A549 (cell line): ENCODE measurements around the gene BAIAP3. TPM values are rescaled to one million over a fixed set of nuclear protein-coding genes. Genes with fewer than 3 reads are reported as not detected.

Experiments used
- ATAC-seq, 2 experiments: fragments of 200-7000 bp in 1 of 2; fragments of >200 bp in 1 of 2; cut with Nextera tagmentation in 1 of 2; cut with Tn5 transposase in 1 of 2; 3 replicates each; pipeline versions ENCODE4 v1.8.0 to v1.9.1; 2018 to 2020; ENCODE audit warnings: mild to moderate bottlenecking in 1 of 2, moderate library complexity in 1 of 2
- CTCF ChIA-PET: fragments of 300-600 bp; sonication (Branson Sonifier 250); formaldehyde crosslinking; extraction: SDS; loops from one replicate; lab custom pipeline; 2021; ENCODE audit warnings: antibody characterized with exemption, inconsistent platforms; lab: Yijun Ruan, JAX
- POLR2A ChIA-PET: fragments of 350-600 bp; formaldehyde crosslinking; extraction: SDS; loops from one replicate; lab custom pipeline; 2021; ENCODE audit warnings: antibody characterized with exemption, inconsistent platforms; lab: Yijun Ruan, JAX
- DNase-seq, 2 experiments: peaks; one replicate each; pipeline versions ENCODE4 v3.0.0 to v3.0.0-alpha.2; 2011 to 2016; ENCODE audit warnings: low read depth in 1 of 2, low spot score in 1 of 2
- FAIRE-seq: peaks from 2 replicates; lab custom pipeline; 2011; peaks lifted over from hg19 to GRCh38; lab: Jason Lieb, UNC
- H3K27ac ChIP-seq, 2 experiments: fragments of >200 bp; sonication (Bioruptor Twin); formaldehyde crosslinking; 3 replicates each; pipeline ENCODE4 v1.5.1; 2016 to 2017
- H3K4me1 ChIP-seq: fragments of >200 bp; sonication (Bioruptor Twin); formaldehyde crosslinking; 3 replicates; pipeline ENCODE4 v1.6.1; 2016
- H3K4me2 ChIP-seq: fragments of >200 bp; sonication (Bioruptor Twin); formaldehyde crosslinking; 3 replicates; pipeline ENCODE4 v1.6.1; 2016
- H3K4me3 ChIP-seq: fragments of >200 bp; sonication (Bioruptor Twin); formaldehyde crosslinking; 3 replicates; pipeline ENCODE4 v1.5.1; 2016
- H3K9me3 ChIP-seq: fragments of >200 bp; sonication (Bioruptor Twin); formaldehyde crosslinking; 3 replicates; pipeline ENCODE4 v1.6.1; 2016
- BHLHE40 ChIP-seq: IDR thresholded peaks from 2 replicates; pipeline ENCODE4 v1.6.1; 2012; ENCODE audit warnings: low read depth, low read length, inconsistent platforms
- CBX2 ChIP-seq: fragments of 200-600 bp; sonication (generic); IDR thresholded peaks from 2 replicates; pipeline ENCODE4 v1.6.1; 2016; ENCODE audit warnings: low read depth, mild to moderate bottlenecking, borderline replicate concordance
- CBX8 ChIP-seq: fragments of 200-600 bp; sonication (generic); IDR thresholded peaks from 2 replicates; pipeline ENCODE4 v1.6.1; 2016
- CEBPB ChIP-seq, 2 experiments: fragments of >200 bp in 1 of 2; sonication (Bioruptor Twin) in 1 of 2; formaldehyde crosslinking in 1 of 2; IDR thresholded peaks; 2 replicates each; pipeline ENCODE4 v1.6.1; 2012 to 2016
- CHD4 ChIP-seq: fragments of 200-600 bp; sonication (generic); IDR thresholded peaks from 2 replicates; pipeline ENCODE4 v1.6.1; 2016; ENCODE audit warnings: antibody characterized with exemption, mild to moderate bottlenecking, borderline replicate concordance
- EHMT2 ChIP-seq: fragments of 200-600 bp; sonication (generic); IDR thresholded peaks from 2 replicates; pipeline ENCODE4 v1.6.1; 2016; ENCODE audit warnings: antibody characterized with exemption, low read depth, mild to moderate bottlenecking, moderate library complexity
- EP300 ChIP-seq, 2 experiments: fragments of >200 bp; sonication (Bioruptor Twin); formaldehyde crosslinking; IDR thresholded peaks; 2 replicates in 1 of 2; 3 replicates in 1 of 2; pipeline ENCODE4 v1.6.1; 2016 to 2017
- ESRRA ChIP-seq: fragments of 150-350 bp; IDR thresholded peaks from 2 replicates; pipeline ENCODE4 v1.6.1; 2014; ENCODE audit warnings: mild to moderate bottlenecking, low read length, borderline replicate concordance
- FOSL2 ChIP-seq, 2 experiments: fragments of 450-650 bp in 1 of 2; fragments of >200 bp in 1 of 2; sonication (Bioruptor Twin) in 1 of 2; formaldehyde crosslinking; IDR thresholded peaks; 2 replicates each; pipeline versions ENCODE4 v1.5.0 to v1.6.1; 2016 to 2020; ENCODE audit warnings: mild to moderate bottlenecking in 1 of 2, moderate library complexity in 1 of 2
- HES2 ChIP-seq: fragments of >200 bp; sonication (Bioruptor Twin); formaldehyde crosslinking; IDR thresholded peaks from 2 replicates; pipeline ENCODE4 v1.6.1; 2016
- HOXA7 ChIP-seq: fragments of 250-450 bp; sonication (Bioruptor Pico); IDR thresholded peaks from 2 replicates; pipeline ENCODE4 v1.5.0; 2020; ENCODE audit warnings: mild to moderate bottlenecking, moderate library complexity
- HOXB5 ChIP-seq: fragments of 250-450 bp; sonication (Bioruptor Pico); IDR thresholded peaks from 2 replicates; pipeline ENCODE4 v1.5.0; 2020; ENCODE audit warnings: mild to moderate bottlenecking, moderate library complexity
- JUN ChIP-seq, 2 experiments: fragments of >200 bp; sonication (Bioruptor Twin); formaldehyde crosslinking; IDR thresholded peaks; 2 replicates in 1 of 2; 3 replicates in 1 of 2; pipeline ENCODE4 v1.6.1; 2016 to 2017
- KDM5A ChIP-seq: fragments of 200-600 bp; sonication (generic); IDR thresholded peaks from 2 replicates; pipeline ENCODE4 v1.6.1; 2016; ENCODE audit warnings: antibody characterized with exemption, mild to moderate bottlenecking
- MAFK ChIP-seq: fragments of 450-650 bp; IDR thresholded peaks from 2 replicates; pipeline ENCODE4 v1.6.1; 2014; ENCODE audit not compliant: partially characterized antibody
- MAX ChIP-seq: IDR thresholded peaks from 2 replicates; pipeline ENCODE4 v1.6.1; 2012
- MAZ ChIP-seq: fragments of 150-350 bp; IDR thresholded peaks from 2 replicates; pipeline ENCODE4 v1.6.1; 2014; ENCODE audit warnings: antibody characterized with exemption, low read depth, low read length, borderline replicate concordance
- NFE2L2 ChIP-seq: fragments of 150-350 bp; conservative IDR thresholded peaks from 2 replicates; pipeline ENCODE4 v1.6.1; 2014; ENCODE audit warnings: low read length
- NR3C1 ChIP-seq: fragments of >200 bp; sonication (Bioruptor Twin); formaldehyde crosslinking; IDR thresholded peaks from 3 replicates; pipeline ENCODE4 v1.6.1; 2017
- PBX3 ChIP-seq: IDR thresholded peaks from 2 replicates; pipeline ENCODE4 v1.6.1; 2012
- PHF8 ChIP-seq: fragments of 200-600 bp; sonication (generic); IDR thresholded peaks from 2 replicates; pipeline ENCODE4 v1.6.1; 2016; ENCODE audit warnings: low read depth, mild to moderate bottlenecking, antibody characterized with exemption, moderate library complexity, borderline replicate concordance
- POLR2A ChIP-seq: IDR thresholded peaks from 2 replicates; pipeline ENCODE4 v1.6.1; 2012; ENCODE audit warnings: mild to moderate bottlenecking, low read length
- RAD21 ChIP-seq, 2 experiments: fragments of >200 bp in 1 of 2; sonication (Bioruptor Twin) in 1 of 2; formaldehyde crosslinking in 1 of 2; IDR thresholded peaks in 1 of 2; conservative IDR thresholded peaks in 1 of 2; 2 replicates in 1 of 2; 3 replicates in 1 of 2; pipeline ENCODE4 v1.6.1; 2012 to 2018; ENCODE audit warnings: inconsistent platforms in 1 of 2
- RARB ChIP-seq: fragments of 250-450 bp; sonication (Bioruptor Pico); IDR thresholded peaks from 2 replicates; pipeline ENCODE4 v1.8.0; 2021; ENCODE audit warnings: mild to moderate bottlenecking, moderate library complexity
- RCOR1 ChIP-seq: fragments of 150-350 bp; IDR thresholded peaks from 2 replicates; pipeline ENCODE4 v1.6.1; 2014; ENCODE audit warnings: antibody characterized with exemption, low read length, low read depth
- RFX5 ChIP-seq: fragments of 450-650 bp; IDR thresholded peaks from 2 replicates; pipeline ENCODE4 v1.7.1; 2014; ENCODE audit warnings: antibody characterized with exemption, mild to moderate bottlenecking, moderate library complexity
- SMC3 ChIP-seq: fragments of >200 bp; sonication (Bioruptor Twin); formaldehyde crosslinking; IDR thresholded peaks from 3 replicates; pipeline ENCODE4 v1.6.1; 2018; ENCODE audit warnings: inconsistent platforms
- TP53 ChIP-seq: fragments of 250-450 bp; sonication (Bioruptor Pico); IDR thresholded peaks from 2 replicates; pipeline ENCODE4 v1.5.0; 2021; ENCODE audit warnings: mild to moderate bottlenecking, moderate library complexity
- ZC3H11A ChIP-seq: fragments of 450-650 bp; IDR thresholded peaks from 2 replicates; pipeline ENCODE4 v1.6.1; 2014; ENCODE audit warnings: antibody characterized with exemption, mild to moderate bottlenecking
- ZFP36 ChIP-seq: fragments of 450-650 bp; IDR thresholded peaks from 2 replicates; pipeline ENCODE4 v1.6.1; 2014; ENCODE audit warnings: borderline replicate concordance; ENCODE audit not compliant: partially characterized antibody
- WGBS: methylation state at CpG from one replicate; pipeline ENCODE4 v1.1.6; 2017; ENCODE audit errors: missing lambda C conversion rate; 5-methylcytosine and 5-hydroxymethylcytosine counted together
- polyA plus RNA-seq, 4 experiments: library from polyadenylated mRNA; depleted of rRNA in 3 of 4; stranded (reverse); fragments of >200 nt; fragmentation: RNase III in 1 of 4; extraction: RNeasy Plus Mini Kit Qiagen cat#74134 plus additional on column Dnase treatment in 1 of 4; gene quantifications; 2 replicates in 3 of 4; 3 replicates in 1 of 4; pipeline ENCODE4 v1.2.3, GENCODE V29; 2011 to 2017
- TF ChIP-seq, protein P1 (sequence below): fragments of 200-600 bp; sonication (generic); IDR thresholded peaks from 2 replicates; pipeline ENCODE4 v1.6.1; 2016; ENCODE audit warnings: antibody characterized with exemption, mild to moderate bottlenecking, moderate library complexity
- TF ChIP-seq, protein P2 (sequence below): fragments of 450-650 bp; IDR thresholded peaks from 2 replicates; pipeline ENCODE4 v1.6.1; 2014; ENCODE audit warnings: antibody characterized with exemption
- TF ChIP-seq, protein P3 (sequence below): fragments of 150-350 bp; IDR thresholded peaks from 2 replicates; pipeline ENCODE4 v1.6.1; 2014; ENCODE audit warnings: low read depth, mild to moderate bottlenecking, low read length

BAIAP3 gene
- polyA plus RNA-seq, 2 of the 4 experiments (the other 2 are of a cell fraction), result 0.31 to 0.32 TPM

- Histone ChIP-seq H3K4me3 (peak within 1 kb of the TSS; percentile 80), H3K4me1 (peaks cover 19% of the 10 kb centered on the region), H3K4me2 (peak within 1 kb of the TSS; percentile 100), H3K27ac (peak within 1 kb of the TSS; percentile 97 to 98), H3K9me3 (no peaks in the 10 kb centered on the region)
- CTCF ChIA-PET, result interaction anchor here (1.8 kb wide), 1 partner anchor 54 kb away, joined by 4 read pairs; no protein-coding TSS in a partner anchor
- DNase-seq, result peak; percentile 88 to 99
- POLR2A ChIA-PET, result interaction anchor here (0.6 to 1.8 kb wide), 8 partner anchors 9 to 996 kb away, joined by 3 to 11 read pairs (median 6); partner anchors contain the start of gene UQCC4
- peak; percentile 67 for FAIRE-seq
- ATAC-seq, result peak; percentile 80 to 93
- under 1% methylated on average over 15 of the region's 117 CpGs for WGBS
- TF ChIP-seq NFE2L2, result no peak
- TF ChIP-seq CBX2, result no peak
- TF ChIP-seq KDM5A, result no peak
- no peak for TF ChIP-seq BHLHE40
- no peak for TF ChIP-seq EP300 (IDR thresholded peaks at IDR 0.05)
- no peak for TF ChIP-seq MAFK
- peak; percentile 53 to 75; a peak in 4 of 5 replicates for TF ChIP-seq JUN (IDR thresholded peaks at IDR 0.05)
- no peak for TF ChIP-seq EHMT2
- no peak; the same call in 1 of the 2 replicates for TF ChIP-seq PBX3
- no peak for TF ChIP-seq TP53 (CRISPR knock-in tag)
- TF ChIP-seq, protein P1, sequence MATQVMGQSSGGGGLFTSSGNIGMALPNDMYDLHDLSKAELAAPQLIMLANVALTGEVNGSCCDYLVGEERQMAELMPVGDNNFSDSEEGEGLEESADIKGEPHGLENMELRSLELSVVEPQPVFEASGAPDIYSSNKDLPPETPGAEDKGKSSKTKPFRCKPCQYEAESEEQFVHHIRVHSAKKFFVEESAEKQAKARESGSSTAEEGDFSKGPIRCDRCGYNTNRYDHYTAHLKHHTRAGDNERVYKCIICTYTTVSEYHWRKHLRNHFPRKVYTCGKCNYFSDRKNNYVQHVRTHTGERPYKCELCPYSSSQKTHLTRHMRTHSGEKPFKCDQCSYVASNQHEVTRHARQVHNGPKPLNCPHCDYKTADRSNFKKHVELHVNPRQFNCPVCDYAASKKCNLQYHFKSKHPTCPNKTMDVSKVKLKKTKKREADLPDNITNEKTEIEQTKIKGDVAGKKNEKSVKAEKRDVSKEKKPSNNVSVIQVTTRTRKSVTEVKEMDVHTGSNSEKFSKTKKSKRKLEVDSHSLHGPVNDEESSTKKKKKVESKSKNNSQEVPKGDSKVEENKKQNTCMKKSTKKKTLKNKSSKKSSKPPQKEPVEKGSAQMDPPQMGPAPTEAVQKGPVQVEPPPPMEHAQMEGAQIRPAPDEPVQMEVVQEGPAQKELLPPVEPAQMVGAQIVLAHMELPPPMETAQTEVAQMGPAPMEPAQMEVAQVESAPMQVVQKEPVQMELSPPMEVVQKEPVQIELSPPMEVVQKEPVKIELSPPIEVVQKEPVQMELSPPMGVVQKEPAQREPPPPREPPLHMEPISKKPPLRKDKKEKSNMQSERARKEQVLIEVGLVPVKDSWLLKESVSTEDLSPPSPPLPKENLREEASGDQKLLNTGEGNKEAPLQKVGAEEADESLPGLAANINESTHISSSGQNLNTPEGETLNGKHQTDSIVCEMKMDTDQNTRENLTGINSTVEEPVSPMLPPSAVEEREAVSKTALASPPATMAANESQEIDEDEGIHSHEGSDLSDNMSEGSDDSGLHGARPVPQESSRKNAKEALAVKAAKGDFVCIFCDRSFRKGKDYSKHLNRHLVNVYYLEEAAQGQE, result peak; percentile 48; the same call in 1 of the 2 replicates
- no peak for TF ChIP-seq CBX8
- peak; percentile 79 for TF ChIP-seq MAX
- no peak for TF ChIP-seq CEBPB (IDR thresholded peaks at IDR 0.05)
- TF ChIP-seq POLR2A, result peak; percentile 39
- TF ChIP-seq NR3C1, result no peak
- TF ChIP-seq FOSL2 (IDR thresholded peaks at IDR 0.05), result 0 out of 2 replicates have a peak, but pooled peaks have one; percentile 4
- TF ChIP-seq FOSL2 (CRISPR knock-in tag; IDR thresholded peaks at IDR 0.05), result peak; percentile 18; the same call in 1 of the 2 replicates
- TF ChIP-seq ZC3H11A, result no peak
- TF ChIP-seq HES2, result no peak
- TF ChIP-seq, protein P2, sequence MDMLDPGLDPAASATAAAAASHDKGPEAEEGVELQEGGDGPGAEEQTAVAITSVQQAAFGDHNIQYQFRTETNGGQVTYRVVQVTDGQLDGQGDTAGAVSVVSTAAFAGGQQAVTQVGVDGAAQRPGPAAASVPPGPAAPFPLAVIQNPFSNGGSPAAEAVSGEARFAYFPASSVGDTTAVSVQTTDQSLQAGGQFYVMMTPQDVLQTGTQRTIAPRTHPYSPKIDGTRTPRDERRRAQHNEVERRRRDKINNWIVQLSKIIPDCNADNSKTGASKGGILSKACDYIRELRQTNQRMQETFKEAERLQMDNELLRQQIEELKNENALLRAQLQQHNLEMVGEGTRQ, result no peak
- no peak for TF ChIP-seq MAZ
- no peak for TF ChIP-seq ZFP36
- TF ChIP-seq ESRRA, result no peak
- no peak for TF ChIP-seq RARB (CRISPR knock-in tag)
- no peak for TF ChIP-seq RFX5
- TF ChIP-seq HOXB5 (CRISPR knock-in tag), result no peak
- TF ChIP-seq, protein P3, sequence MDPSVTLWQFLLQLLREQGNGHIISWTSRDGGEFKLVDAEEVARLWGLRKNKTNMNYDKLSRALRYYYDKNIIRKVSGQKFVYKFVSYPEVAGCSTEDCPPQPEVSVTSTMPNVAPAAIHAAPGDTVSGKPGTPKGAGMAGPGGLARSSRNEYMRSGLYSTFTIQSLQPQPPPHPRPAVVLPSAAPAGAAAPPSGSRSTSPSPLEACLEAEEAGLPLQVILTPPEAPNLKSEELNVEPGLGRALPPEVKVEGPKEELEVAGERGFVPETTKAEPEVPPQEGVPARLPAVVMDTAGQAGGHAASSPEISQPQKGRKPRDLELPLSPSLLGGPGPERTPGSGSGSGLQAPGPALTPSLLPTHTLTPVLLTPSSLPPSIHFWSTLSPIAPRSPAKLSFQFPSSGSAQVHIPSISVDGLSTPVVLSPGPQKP, result no peak
- no peak for TF ChIP-seq RCOR1
- peak; percentile 81 for TF ChIP-seq PHF8
- TF ChIP-seq RAD21 (conservative IDR thresholded peaks at IDR 0.05 in 1 of 2, IDR thresholded peaks at IDR 0.05 in 1 of 2), result no peak
- no peak for TF ChIP-seq HOXA7 (CRISPR knock-in tag)
- no peak for TF ChIP-seq SMC3
- TF ChIP-seq CHD4, result no peak
Measured at GRCh38 chr16:1308977-1309885, 24.2 kb upstream of the BAIAP3 start, which contains the start of gene UBE2I. UBE2I (plus strand) TSS chr16:1309636; CDS start chr16:1314031, 4,395 bp downstream.
